GM12872 (cell line): ENCODE data around the gene ELAVL1.

Experiments used
- CTCF ChIP-seq: IDR thresholded peaks from 3 replicates; pipeline ENCODE4 v1.5.1; 2011; ENCODE audit warnings: low read depth, mild to moderate bottlenecking, low read length, moderate library complexity; ENCODE audit not compliant: insufficient read depth

The ELAVL1 gene

GRCh38 chr19:7997809-7998480 is 7.5 kb downstream of the ELAVL1 start:
- no peak for TF ChIP-seq CTCF

- TF ChIP-seq CTCF = no peak
These were observed 8.6 kb downstream of the ELAVL1 start for GRCh38 chr19:7996883-7997282.

GRCh38 chr19:7995810-7996158 is 9.7 kb downstream of the ELAVL1 start:
- TF ChIP-seq CTCF = no peak

GRCh38 chr19:7994928-7995809 is 10.3 kb downstream of the ELAVL1 start:
- TF ChIP-seq CTCF = no peak

- peak; percentile 17; the same call in 1 of the 3 replicates for TF ChIP-seq CTCF
These were observed 11.3 kb downstream of the ELAVL1 start for GRCh38 chr19:7994114-7994513.

- TF ChIP-seq CTCF = no peak
These were observed 11.9 kb downstream of the ELAVL1 start for GRCh38 chr19:7993560-7993959.

GRCh38 chr19:7992575-7992974 is 12.9 kb downstream of the ELAVL1 start:
- TF ChIP-seq CTCF = no peak
